GM23338 (cell line): Measurements from ENCODE around the gene WNK1. TPM values are rescaled to one million over a fixed set of nuclear protein-coding genes. Genes with fewer than 3 reads are reported as not detected.

Experiments used
- ATAC-seq: fragments of 200-7000 bp; cut with Tn5 transposase; 3 replicates; pipeline ENCODE4 v1.9.1; 2020
- DNase-seq: peaks from one replicate; pipeline ENCODE4 v3.0.0-alpha.2; 2015; ENCODE audit warnings: low spot score
- H2AFZ ChIP-seq: fragments of 200-600 bp; sonication (generic); 2 replicates; pipeline ENCODE4 v1.8.0; 2016; ENCODE audit warnings: antibody characterized with exemption, mild to moderate bottlenecking, moderate library complexity
- H3F3A ChIP-seq: fragments of 200-600 bp; sonication (generic); replicated peaks from 2 replicates; pipeline ENCODE4 v1.8.0; 2017; ENCODE audit warnings: antibody characterized with exemption, mixed run types, low read depth
- H3K27ac ChIP-seq: fragments of 200-600 bp; sonication (generic); 2 replicates; pipeline ENCODE4 v1.6.1; 2016; ENCODE audit warnings: low read depth
- H3K27me3 ChIP-seq: fragments of 200-600 bp; sonication (generic); 2 replicates; pipeline ENCODE4 v1.8.0; 2016; ENCODE audit warnings: mild to moderate bottlenecking, mixed run types, moderate library complexity; ENCODE audit not compliant: insufficient read depth
- H3K36me3 ChIP-seq: fragments of 200-600 bp; sonication (generic); 2 replicates; pipeline ENCODE4 v1.8.0; 2016; ENCODE audit warnings: mild to moderate bottlenecking; ENCODE audit not compliant: insufficient read depth
- H3K4me1 ChIP-seq: fragments of 200-600 bp; sonication (generic); 2 replicates; pipeline ENCODE4 v1.8.0; 2016; ENCODE audit warnings: mild to moderate bottlenecking, moderate library complexity; ENCODE audit not compliant: insufficient read depth
- H3K4me2 ChIP-seq: fragments of 200-600 bp; sonication (generic); 2 replicates; pipeline ENCODE4 v1.7.1; 2017; ENCODE audit warnings: mixed run types
- H3K4me3 ChIP-seq: fragments of 200-600 bp; sonication (generic); 2 replicates; pipeline ENCODE4 v1.6.1; 2016; ENCODE audit warnings: mixed run types
- H3K79me2 ChIP-seq: fragments of 200-600 bp; sonication (generic); replicated peaks from 2 replicates; pipeline ENCODE4 v1.8.0; 2017; ENCODE audit warnings: mild to moderate bottlenecking; ENCODE audit not compliant: insufficient read depth
- H3K9me2 ChIP-seq: fragments of 200-600 bp; sonication (generic); 2 replicates; pipeline ENCODE4 v1.8.0; 2017; ENCODE audit not compliant: insufficient read depth
- H4K20me1 ChIP-seq: fragments of 200-600 bp; sonication (generic); replicated peaks from 2 replicates; pipeline ENCODE4 v1.8.0; 2017; ENCODE audit warnings: mild to moderate bottlenecking; ENCODE audit not compliant: insufficient read depth
- H3K27ac Mint-ChIP-seq: 2 replicates; pipeline ENCODE4 v1.8.0; 2020; ENCODE audit warnings: inconsistent platforms, mild to moderate bottlenecking, moderate library complexity, mixed read lengths
- H3K27me3 Mint-ChIP-seq: 3 replicates; pipeline ENCODE4 v1.8.0; 2022; ENCODE audit warnings: low read depth, mild to moderate bottlenecking, moderate library complexity, mixed read lengths, inconsistent platforms; ENCODE audit not compliant: insufficient read depth, poor library complexity
- H3K36me3 Mint-ChIP-seq: 3 replicates; pipeline ENCODE4 v1.8.0; 2021; ENCODE audit warnings: low read depth, mild to moderate bottlenecking, inconsistent platforms, moderate library complexity, mixed read lengths
- H3K4me1 Mint-ChIP-seq: 3 replicates; pipeline ENCODE4 v1.8.0; 2020; ENCODE audit warnings: mild to moderate bottlenecking, inconsistent platforms, mixed read lengths
- H3K4me3 Mint-ChIP-seq: 3 replicates; pipeline ENCODE4 v1.8.0; 2021; ENCODE audit warnings: moderate library complexity, mild to moderate bottlenecking, inconsistent platforms, mixed read lengths
- H3K9me3 Mint-ChIP-seq: 3 replicates; pipeline ENCODE4 v1.8.0; 2020; ENCODE audit warnings: moderate library complexity, mild to moderate bottlenecking, inconsistent platforms, mixed read lengths
- CREB1 ChIP-seq: fragments of 250-450 bp; sonication (Bioruptor Pico); IDR thresholded peaks from 2 replicates; pipeline ENCODE4 v1.5.0; 2020; ENCODE audit warnings: low read depth, mild to moderate bottlenecking, moderate library complexity
- CTCF ChIP-seq, 2 experiments: fragments of 200-600 bp in 1 of 2; sonication (generic) in 1 of 2; conservative IDR thresholded peaks; 2 replicates each; pipeline versions ENCODE4 v1.5.1 to v1.6.1; 2016 to 2017; ENCODE audit warnings: antibody characterized with exemption in 2 of 2, low read depth in 2 of 2, mild to moderate bottlenecking in 2 of 2, moderate library complexity in 1 of 2
- EZH2 ChIP-seq: fragments of 200-600 bp; sonication (generic); IDR thresholded peaks from one replicate; pipeline ENCODE4 v1.8.0; 2017; ENCODE audit warnings: antibody characterized with exemption, mild to moderate bottlenecking, low read depth; ENCODE audit not compliant: unreplicated experiment
- JUNB ChIP-seq: IDR thresholded peaks from one replicate; pipeline ENCODE4 v1.6.1; 2016; ENCODE audit warnings: antibody characterized with exemption; ENCODE audit not compliant: unreplicated experiment
- NANOG ChIP-seq: IDR thresholded peaks from 2 replicates; pipeline ENCODE4 v1.6.1; 2016; ENCODE audit warnings: antibody characterized with exemption, borderline replicate concordance
- STAT1 ChIP-seq: IDR thresholded peaks from one replicate; pipeline ENCODE4 v1.6.1; 2016; ENCODE audit warnings: antibody characterized with exemption; ENCODE audit not compliant: unreplicated experiment
- ZNF114 ChIP-seq: fragments of 250-450 bp; sonication (Bioruptor Pico); IDR thresholded peaks from 2 replicates; pipeline ENCODE4 v1.5.0; 2020; ENCODE audit warnings: mild to moderate bottlenecking, moderate library complexity
- ZNF331 ChIP-seq: fragments of 250-450 bp; sonication (Bioruptor Pico); IDR thresholded peaks from 2 replicates; pipeline ENCODE4 v1.5.0; 2020; ENCODE audit warnings: low read depth, mild to moderate bottlenecking, moderate library complexity
- ZNF462 ChIP-seq: fragments of 250-450 bp; sonication (Bioruptor Pico); IDR thresholded peaks from 2 replicates; pipeline ENCODE4 v1.5.0; 2020; ENCODE audit warnings: mild to moderate bottlenecking, moderate library complexity
- polyA plus RNA-seq: library from polyadenylated mRNA; unstranded; fragments of >200 nt; fragmentation: Nextera tagmentation; extraction: Ambion mirVana; gene quantifications from 2 replicates; pipeline ENCODE4 v1.2.1, GENCODE V29; 2016
- total RNA-seq: library from RNA; depleted of rRNA; stranded (reverse); fragments of >200 nt; shearing (Covaris generic); gene quantifications from 2 replicates; pipeline ENCODE4 v1.2.3, GENCODE V29; 2014
- TF ChIP-seq, protein P1 (sequence below): IDR thresholded peaks from 2 replicates; pipeline ENCODE4 v1.6.1; 2016; ENCODE audit warnings: antibody characterized with exemption

Gene WNK1
- total and polyA plus RNA-seq, 2 experiments from 2014 or later: 86.8 to 114 TPM

DNA sequence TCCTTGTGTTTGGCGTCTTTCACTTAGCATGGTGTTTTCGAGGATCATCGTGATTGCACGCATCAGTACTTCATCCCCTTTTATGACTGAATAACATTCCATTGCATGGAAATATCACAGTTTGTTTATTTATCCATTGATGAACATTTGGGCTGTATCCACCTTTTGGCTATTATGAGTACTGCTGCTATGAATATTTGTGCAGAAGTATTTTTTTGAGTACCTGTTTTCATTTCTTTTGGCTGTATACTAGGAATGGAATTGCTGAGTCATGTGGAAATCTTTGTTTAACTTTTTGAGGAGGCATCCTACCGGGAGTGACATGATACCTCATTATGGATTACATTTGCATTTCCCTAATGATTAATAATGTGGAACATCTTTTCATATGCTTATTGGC is 66.4 kb downstream of the WNK1 start:
- no peak overlapping the region for H2AFZ ChIP-seq
- H3K27ac ChIP-seq: 0 out of 2 replicates have a peak overlapping the region, but pooled peaks have one; percentile 64
- Mint-ChIP-seq H3K36me3 (peaks cover 31% of the 10 kb centered on the region), H3K27ac (peak overlapping the region; percentile 93), H3K27me3 (peaks cover 5% of the 10 kb centered on the region), H3K4me1 (peaks cover 27% of the 10 kb centered on the region), H3K9me3 (peaks cover 7% of the 10 kb centered on the region; the same call in 2 of the 3 replicates), H3K4me3 (peak overlapping the region; percentile 6; the same call in 1 of the 3 replicates)
- DNase-seq (no peak), ATAC-seq (no peak)
- H4K20me1 ChIP-seq: 0 out of 2 replicates have a peak, but pooled peaks cover 3% of the 10 kb centered on the region
- no peak overlapping the region for H3K4me3 ChIP-seq
- H3K4me2 ChIP-seq: 0 out of 2 replicates have a peak overlapping the region, but pooled peaks have one; percentile 23
- no peaks in the 10 kb centered on the region for H3K27me3 ChIP-seq
- peaks cover 16% of the 10 kb centered on the region for H3K4me1 ChIP-seq
- no peaks in the 10 kb centered on the region for H3K9me2 ChIP-seq
- no peaks in the 10 kb centered on the region; the same call in 1 of the 2 replicates for H3K36me3 ChIP-seq
- no peaks in the 10 kb centered on the region for H3F3A ChIP-seq
- peaks cover 63% of the 10 kb centered on the region for H3K79me2 ChIP-seq
- TF ChIP-seq ZNF331 (CRISPR knock-in tag) (no peak), NANOG (no peak), EZH2 (no peak), JUNB (no peak), ZNF462 (no peak), STAT1 (no peak), CREB1 (CRISPR knock-in tag) (no peak), ZNF114 (CRISPR knock-in tag) (no peak), CTCF (conservative IDR thresholded peaks at IDR 0.05; ENCODE audit: low read depth in 2 of 2) (no peak)
- TF ChIP-seq, protein P1, sequence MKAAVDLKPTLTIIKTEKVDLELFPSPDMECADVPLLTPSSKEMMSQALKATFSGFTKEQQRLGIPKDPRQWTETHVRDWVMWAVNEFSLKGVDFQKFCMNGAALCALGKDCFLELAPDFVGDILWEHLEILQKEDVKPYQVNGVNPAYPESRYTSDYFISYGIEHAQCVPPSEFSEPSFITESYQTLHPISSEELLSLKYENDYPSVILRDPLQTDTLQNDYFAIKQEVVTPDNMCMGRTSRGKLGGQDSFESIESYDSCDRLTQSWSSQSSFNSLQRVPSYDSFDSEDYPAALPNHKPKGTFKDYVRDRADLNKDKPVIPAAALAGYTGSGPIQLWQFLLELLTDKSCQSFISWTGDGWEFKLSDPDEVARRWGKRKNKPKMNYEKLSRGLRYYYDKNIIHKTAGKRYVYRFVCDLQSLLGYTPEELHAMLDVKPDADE: no peak
